BJ (cell line): ENCODE results near the gene DBNL. TPM values are rescaled to one million over a fixed set of nuclear protein-coding genes. Genes with fewer than 3 reads are reported as not detected.
A peak's percentile ranks its signal among the peaks of the same experiment; 100 is the strongest.

Experiments
- CTCF ChIA-PET: fragments of 350-600 bp; formaldehyde crosslinking; extraction: SDS; loops from one replicate; lab custom pipeline; 2021; ENCODE audit warnings: antibody characterized with exemption, inconsistent platforms; lab: Yijun Ruan, JAX
- POLR2A ChIA-PET: fragments of 300-600 bp; sonication (Branson Sonifier 250); formaldehyde crosslinking; extraction: SDS; loops from one replicate; lab custom pipeline; 2021; ENCODE audit warnings: antibody characterized with exemption; lab: Charles Lee
- DNase-seq: peaks from one replicate; pipeline ENCODE4 v3.0.0-alpha.2; 2011; ENCODE audit warnings: low read depth
- H3K27me3 ChIP-seq: 2 replicates; pipeline ENCODE4 v1.6.0; 2011; ENCODE audit warnings: low read length; ENCODE audit not compliant: control insufficient read depth, insufficient read depth
- H3K36me3 ChIP-seq: 2 replicates; pipeline ENCODE4 v1.5.1; 2011; ENCODE audit warnings: low read length; ENCODE audit not compliant: control insufficient read depth, insufficient read depth
- H3K4me3 ChIP-seq: 2 replicates; pipeline ENCODE4 v1.5.1; 2011; ENCODE audit warnings: low read depth, mild to moderate bottlenecking, control low read depth, low read length
- polyA plus RNA-seq: library from polyadenylated mRNA; depleted of rRNA; stranded (reverse); fragments of >200 nt; gene quantifications from 2 replicates; pipeline ENCODE4 v1.2.3, GENCODE V29; 2011
- TF ChIP-seq, protein P1 (sequence below): IDR thresholded peaks from 2 replicates; pipeline ENCODE4 v1.5.1; 2011; ENCODE audit warnings: low read depth, mild to moderate bottlenecking, control low read depth, inconsistent platforms, low read length, moderate library complexity; ENCODE audit not compliant: insufficient read depth

DBNL gene
- polyA plus RNA-seq, 1 experiment = 140 TPM

- Histone ChIP-seq H3K36me3 (peaks cover 34% of the 10 kb centered on the region), H3K4me3 (peak overlapping the region; percentile 49), H3K27me3 (no peaks in the 10 kb centered on the region)
- DNase-seq = no peak
- ChIA-PET CTCF (interaction anchor here (0.7 to 1.0 kb wide), 3 partner anchors 9 to 91 kb away, joined by 3 to 4 read pairs (median 3); no protein-coding TSS in a partner anchor), POLR2A (interaction anchor here (0.5 kb wide), 1 partner anchor 18 kb away, joined by 3 read pairs; no protein-coding TSS in a partner anchor)
- TF ChIP-seq, protein P1, sequence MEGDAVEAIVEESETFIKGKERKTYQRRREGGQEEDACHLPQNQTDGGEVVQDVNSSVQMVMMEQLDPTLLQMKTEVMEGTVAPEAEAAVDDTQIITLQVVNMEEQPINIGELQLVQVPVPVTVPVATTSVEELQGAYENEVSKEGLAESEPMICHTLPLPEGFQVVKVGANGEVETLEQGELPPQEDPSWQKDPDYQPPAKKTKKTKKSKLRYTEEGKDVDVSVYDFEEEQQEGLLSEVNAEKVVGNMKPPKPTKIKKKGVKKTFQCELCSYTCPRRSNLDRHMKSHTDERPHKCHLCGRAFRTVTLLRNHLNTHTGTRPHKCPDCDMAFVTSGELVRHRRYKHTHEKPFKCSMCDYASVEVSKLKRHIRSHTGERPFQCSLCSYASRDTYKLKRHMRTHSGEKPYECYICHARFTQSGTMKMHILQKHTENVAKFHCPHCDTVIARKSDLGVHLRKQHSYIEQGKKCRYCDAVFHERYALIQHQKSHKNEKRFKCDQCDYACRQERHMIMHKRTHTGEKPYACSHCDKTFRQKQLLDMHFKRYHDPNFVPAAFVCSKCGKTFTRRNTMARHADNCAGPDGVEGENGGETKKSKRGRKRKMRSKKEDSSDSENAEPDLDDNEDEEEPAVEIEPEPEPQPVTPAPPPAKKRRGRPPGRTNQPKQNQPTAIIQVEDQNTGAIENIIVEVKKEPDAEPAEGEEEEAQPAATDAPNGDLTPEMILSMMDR = no peak
These were observed 61.3 kb downstream of the DBNL start for GRCh38 chr7:44105832-44106231.

GRCh38 chr7:44106311-44107065 is 62.0 kb downstream of the DBNL start:
- ChIA-PET POLR2A (interaction anchor here (0.5 kb wide), 1 partner anchor 17 kb away, joined by 3 read pairs; no protein-coding TSS in a partner anchor), CTCF (interaction anchor here (1.2 kb wide), 1 partner anchor 9 kb away, joined by 4 read pairs; no protein-coding TSS in a partner anchor)
- H3K27me3 ChIP-seq = no peaks in the 10 kb centered on the region
- DNase-seq = no peak
- H3K36me3 ChIP-seq = peaks cover 41% of the 10 kb centered on the region
- TF ChIP-seq, protein P1 = no peak
- peak overlapping the region; percentile 49 for H3K4me3 ChIP-seq

- Histone ChIP-seq H3K4me3 (peak overlapping the region; percentile 7), H3K27me3 (no peaks in the 10 kb centered on the region), H3K36me3 (peaks cover 48% of the 10 kb centered on the region)
- ChIA-PET CTCF (interaction anchor here (1.2 kb wide), 1 partner anchor 8 kb away, joined by 4 read pairs; no protein-coding TSS in a partner anchor), POLR2A (no interaction called here)
- DNase-seq = no peak
- TF ChIP-seq, protein P1 = no peak
These were observed 62.8 kb downstream of the DBNL start for GRCh38 chr7:44107116-44107960.

DNA sequence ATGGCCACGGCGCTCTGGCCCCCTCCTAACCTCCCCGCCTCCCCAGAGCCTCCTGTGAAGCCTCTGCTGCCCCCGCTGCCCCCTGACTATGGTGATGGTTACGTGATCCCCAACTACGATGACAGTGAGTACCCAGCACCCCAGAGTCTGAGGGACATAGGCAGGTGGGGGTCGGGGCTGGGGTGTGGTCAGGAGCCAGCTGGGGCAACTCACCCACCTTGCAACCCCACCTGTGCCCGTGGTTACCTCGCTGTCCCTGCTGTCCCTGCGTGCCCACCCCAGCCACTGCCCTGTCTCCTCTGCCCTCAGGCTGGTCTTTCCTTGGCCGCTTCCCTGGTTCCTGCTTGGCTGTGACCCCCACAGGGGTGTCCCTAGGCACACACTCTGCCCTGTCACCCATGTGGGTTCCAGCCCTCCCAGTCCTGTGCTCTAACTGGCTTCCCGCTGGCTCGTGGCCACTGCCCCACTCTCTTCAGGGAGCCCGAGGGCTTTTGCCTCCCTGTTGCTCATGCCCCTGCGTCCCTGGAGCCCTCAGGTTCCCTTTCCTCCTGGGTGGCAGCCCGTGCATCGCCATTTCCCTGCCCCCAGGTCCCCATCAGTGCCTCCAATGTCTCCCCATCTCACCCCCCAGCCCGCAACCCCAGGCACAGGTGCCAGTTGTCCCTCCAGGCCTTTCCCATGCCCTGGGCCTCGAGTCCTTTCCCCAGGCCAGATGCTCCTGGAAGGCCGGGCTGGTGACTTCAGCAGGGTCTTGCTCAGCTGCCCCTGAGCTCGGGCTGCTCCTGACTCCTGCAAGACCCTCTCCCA is 63.7 kb downstream of the DBNL start:
- TF ChIP-seq, protein P1 = no peak
- no peak for DNase-seq
- CTCF ChIA-PET = interaction anchor here (1.3 kb wide), 1 partner anchor 23 kb away, joined by 5 read pairs; no protein-coding TSS in a partner anchor
- Histone ChIP-seq H3K27me3 (no peaks in the 10 kb centered on the region), H3K36me3 (peaks cover 56% of the 10 kb centered on the region), H3K4me3 (no peak overlapping the region)
- POLR2A ChIA-PET = no interaction called here
